ENCODE data around the gene PKP4. TPM values are rescaled to one million over a fixed set of nuclear protein-coding genes. Genes with fewer than 3 reads are reported as not detected.

The PKP4 gene
- total and polyA plus RNA-seq, 2 of the 8 experiments (the other 6 are each of a cell fraction or from before 2014, with no cell fraction given), result 48.2 to 88.0 TPM

DNA sequence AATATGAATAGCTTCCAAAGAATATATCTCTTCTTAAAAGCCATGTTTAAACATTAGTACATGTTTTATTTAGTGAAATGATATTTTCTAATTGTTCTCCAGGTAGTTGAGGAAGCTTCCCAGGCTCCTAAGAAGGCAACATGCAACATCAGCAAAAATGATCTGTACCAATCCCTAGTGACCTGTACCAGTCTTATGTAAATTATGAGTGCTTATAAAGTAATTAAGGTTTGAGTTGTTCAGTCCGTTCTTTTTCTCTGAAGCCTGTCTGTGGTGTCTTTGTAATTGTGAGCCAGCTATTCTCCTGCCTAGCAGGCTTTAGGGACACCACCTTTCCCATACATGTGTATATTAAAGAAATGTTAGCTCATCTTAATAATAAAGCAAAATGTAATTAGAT lies 98.2 kb downstream of the PKP4 start:
- H3K27me3 ChIP-seq (replicated peaks in 1 of 4; ENCODE audit: control insufficient read depth in 3 of 4, extremely low read depth in 1 of 4, insufficient read depth in 3 of 4, low read length in 3 of 4), result no peaks in the 10 kb centered on the region
- H2AK5ac ChIP-seq (ENCODE audit: low read depth, low read length), result no peak overlapping the region
- H2BK20ac ChIP-seq (ENCODE audit: low read length), result no peak overlapping the region
- no peak overlapping the region for H3K27ac ChIP-seq (ENCODE audit: low read depth, low read length)
- no peak overlapping the region for H2BK15ac ChIP-seq (ENCODE audit: low read length)
- FAIRE-seq, result no peak
- H4K8ac ChIP-seq (ENCODE audit: extremely low read depth, insufficient read depth, low read length), result no peak overlapping the region
- ChIA-PET POLR2A (ENCODE audit: partially characterized antibody) (interaction anchor here (0.6 kb wide), 1 partner anchor 377 kb away, joined by 3 read pairs; no protein-coding TSS in a partner anchor), CTCF (ENCODE audit: partially characterized antibody) (no interaction called here)
- no peak overlapping the region for H4K5ac ChIP-seq (ENCODE audit: insufficient read length, low read depth, low read length)
- no peak overlapping the region for H3K4me2 ChIP-seq (ENCODE audit: insufficient read depth in 1 of 2, low read depth in 2 of 2, low read length in 2 of 2)
- H3K4me3 ChIP-seq (ENCODE audit: extremely low read depth in 1 of 4, insufficient read depth in 2 of 4, low read depth in 3 of 4, low read length in 4 of 4), result no peak overlapping the region
- no peaks in the 10 kb centered on the region for H3K9me3 ChIP-seq (ENCODE audit: insufficient read depth in 2 of 2, low read depth in 1 of 2, low read length in 1 of 2)
- no peak overlapping the region for H3K4ac ChIP-seq (replicated peaks; ENCODE audit: insufficient read length, low read depth, low read length)
- no peak for DNase-seq (ENCODE audit: low read depth in 1 of 2, low spot score in 2 of 2)
- no peaks in the 10 kb centered on the region for H3K4me1 ChIP-seq (replicated peaks in 1 of 4; ENCODE audit: control insufficient read depth in 3 of 4, insufficient read depth in 4 of 4, low read length in 3 of 4)
- H3K9ac ChIP-seq (replicated peaks in 1 of 4; ENCODE audit: extremely low read depth in 1 of 4, low read depth in 3 of 4, low read length in 3 of 4), result no peak overlapping the region
- no peak for TF ChIP-seq HDAC6 (IDR thresholded peaks at IDR 0.05; ENCODE audit: low read depth, low read length)
- peaks cover 0 to 4% (median 0%) of the 10 kb centered on the region in 4 experiments; a peak in 1 of 8 replicates for H3K36me3 ChIP-seq (ENCODE audit: control insufficient read depth in 2 of 4, insufficient read depth in 4 of 4, low read length in 3 of 4)
- no peak overlapping the region for H3K18ac ChIP-seq (ENCODE audit: extremely low read depth, low read length)
- WGBS, 2 experiments (ENCODE audit: extremely low coverage in 1 of 2, insufficient coverage in 1 of 2, insufficient read length in 1 of 2, insufficient replicate concordance in 2 of 2, low coverage in 1 of 2, low lambda C conversion rate in 2 of 2, missing lambda C conversion rate in 1 of 2), result 73% methylated on average over 1 of the region's 1 CpG; no CpG with 5 or more reads in 1 of the 2 experiments
- no peak overlapping the region for H2BK120ac ChIP-seq (replicated peaks; ENCODE audit: low read depth, low read length)
- H3K23me2 ChIP-seq (ENCODE audit: low read depth, low read length), result no peaks in the 10 kb centered on the region
- no peak overlapping the region for H3K14ac ChIP-seq (ENCODE audit: insufficient read length)
- H2AFZ ChIP-seq (ENCODE audit: low read length), result no peak overlapping the region
- no peak overlapping the region for H3K23ac ChIP-seq (ENCODE audit: insufficient read length)
- no peak overlapping the region for H2BK5ac ChIP-seq (ENCODE audit: low read depth, low read length)
- no peaks in the 10 kb centered on the region for H4K20me1 ChIP-seq (replicated peaks in 1 of 2; ENCODE audit: control insufficient read depth in 1 of 2, insufficient read depth in 2 of 2, low read length in 2 of 2)
- no peak overlapping the region for H4K91ac ChIP-seq (replicated peaks; ENCODE audit: insufficient read length, low read length)
- H3K56ac ChIP-seq (replicated peaks; ENCODE audit: insufficient read length, low read depth, low read length), result no peak overlapping the region
- H2BK12ac ChIP-seq (ENCODE audit: low read depth, low read length), result no peak overlapping the region
- no peaks in the 10 kb centered on the region for H3K79me2 ChIP-seq (ENCODE audit: control insufficient read depth in 1 of 2, insufficient read depth in 2 of 2, low read length in 2 of 2)
- no peaks in the 10 kb centered on the region for H3K79me1 ChIP-seq (ENCODE audit: low read depth, low read length)
